NCI-H1436 (cell line): ENCODE results near the gene MAP2K5.

Experiments
- DNase-seq: peaks from one replicate; lab custom pipeline; 2025; lab: John Stamatoyannopoulos, UW

MAP2K5 gene

GRCh38 chr15:67783303-67783702 lies 240.8 kb downstream of the MAP2K5 start:
- DNase-seq = no peak

GRCh38 chr15:67784090-67784781 lies 241.7 kb downstream of the MAP2K5 start:
- no peak for DNase-seq

GRCh38 chr15:67784856-67785430 lies 242.4 kb downstream of the MAP2K5 start:
- no peak for DNase-seq

GRCh38 chr15:67785431-67785830 lies 242.9 kb downstream of the MAP2K5 start:
- DNase-seq = no peak

GRCh38 chr15:67786646-67787045 lies 244.1 kb downstream of the MAP2K5 start:
- no peak for DNase-seq

- no peak for DNase-seq
Measured at GRCh38 chr15:67788986-67789385, 246.5 kb downstream of the MAP2K5 start.

GRCh38 chr15:67790610-67791319 lies 248.3 kb downstream of the MAP2K5 start:
- no peak for DNase-seq

- no peak for DNase-seq
Measured at GRCh38 chr15:67792250-67792942, 249.9 kb downstream of the MAP2K5 start.

GRCh38 chr15:67794832-67795574 lies 252.5 kb downstream of the MAP2K5 start:
- no peak for DNase-seq

- no peak for DNase-seq
Measured at GRCh38 chr15:67796196-67797127, 254.0 kb downstream of the MAP2K5 start.

- no peak for DNase-seq
Measured at GRCh38 chr15:67799801-67800205, 257.3 kb downstream of the MAP2K5 start.

- DNase-seq = no peak
Measured at GRCh38 chr15:67801142-67801541, 258.6 kb downstream of the MAP2K5 start.

GRCh38 chr15:67801926-67802914 lies 259.7 kb downstream of the MAP2K5 start:
- DNase-seq = no peak

- no peak for DNase-seq
Measured at GRCh38 chr15:67803299-67803698, 260.8 kb downstream of the MAP2K5 start.

GRCh38 chr15:67803996-67804843 lies 261.7 kb downstream of the MAP2K5 start:
- no peak for DNase-seq

GRCh38 chr15:67805008-67805665 lies 262.6 kb downstream of the MAP2K5 start:
- no peak for DNase-seq

- DNase-seq = no peak
Measured at GRCh38 chr15:67805666-67806516, 263.4 kb downstream of the MAP2K5 start.
